ENCODE data around the gene CRAMP1.

DNA sequence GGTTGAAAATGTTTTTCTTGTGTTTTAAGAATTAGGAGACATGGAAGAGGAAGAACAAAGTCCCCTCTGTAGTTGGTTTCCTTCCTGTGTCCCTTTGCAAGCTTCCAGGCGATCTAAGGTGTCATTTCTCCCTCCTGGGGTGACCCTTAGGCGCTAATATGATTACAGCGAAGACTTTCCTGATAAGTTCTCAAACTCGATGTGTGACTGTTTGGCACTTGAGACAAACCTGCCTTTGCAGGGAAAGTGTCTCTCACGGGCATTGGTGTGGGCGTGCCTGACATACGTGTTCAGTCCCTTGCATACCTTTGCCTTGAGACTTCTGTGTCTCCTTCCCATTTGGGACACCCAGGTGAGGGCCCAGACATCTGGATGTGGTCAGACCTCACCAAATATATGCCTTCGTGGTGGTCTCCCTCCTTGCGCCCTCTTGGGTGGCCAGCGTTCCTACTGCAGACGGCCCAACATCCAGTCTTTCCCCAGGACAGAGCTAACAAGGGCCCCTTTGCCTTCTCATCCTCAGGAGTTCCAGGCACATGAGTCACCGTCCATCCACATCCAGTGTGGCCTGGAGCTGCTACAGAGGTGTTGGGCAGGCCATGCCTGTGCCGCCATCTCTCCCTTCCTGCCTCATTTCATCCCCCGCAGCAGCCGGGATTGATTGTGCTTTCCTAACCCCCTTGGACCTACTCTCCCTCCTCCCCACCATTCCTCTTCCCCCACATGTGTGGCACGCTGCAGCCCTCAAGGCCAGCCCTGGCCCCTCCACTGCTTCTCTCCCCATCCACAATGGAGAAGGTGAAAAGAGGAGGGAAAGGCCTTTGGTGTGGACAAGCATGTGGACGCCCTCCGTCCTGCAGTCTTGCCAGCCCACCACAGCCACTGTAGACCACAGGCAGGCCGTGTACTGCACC lies 62.8 kb downstream of the CRAMP1 start:
- TF ChIP-seq POLR2A (IDR thresholded peaks at IDR 0.05; ENCODE audit: control extremely low read depth in 1 of 2, low read depth in 2 of 2, low read length in 2 of 2), result no peak
- TF ChIP-seq, protein P1, sequence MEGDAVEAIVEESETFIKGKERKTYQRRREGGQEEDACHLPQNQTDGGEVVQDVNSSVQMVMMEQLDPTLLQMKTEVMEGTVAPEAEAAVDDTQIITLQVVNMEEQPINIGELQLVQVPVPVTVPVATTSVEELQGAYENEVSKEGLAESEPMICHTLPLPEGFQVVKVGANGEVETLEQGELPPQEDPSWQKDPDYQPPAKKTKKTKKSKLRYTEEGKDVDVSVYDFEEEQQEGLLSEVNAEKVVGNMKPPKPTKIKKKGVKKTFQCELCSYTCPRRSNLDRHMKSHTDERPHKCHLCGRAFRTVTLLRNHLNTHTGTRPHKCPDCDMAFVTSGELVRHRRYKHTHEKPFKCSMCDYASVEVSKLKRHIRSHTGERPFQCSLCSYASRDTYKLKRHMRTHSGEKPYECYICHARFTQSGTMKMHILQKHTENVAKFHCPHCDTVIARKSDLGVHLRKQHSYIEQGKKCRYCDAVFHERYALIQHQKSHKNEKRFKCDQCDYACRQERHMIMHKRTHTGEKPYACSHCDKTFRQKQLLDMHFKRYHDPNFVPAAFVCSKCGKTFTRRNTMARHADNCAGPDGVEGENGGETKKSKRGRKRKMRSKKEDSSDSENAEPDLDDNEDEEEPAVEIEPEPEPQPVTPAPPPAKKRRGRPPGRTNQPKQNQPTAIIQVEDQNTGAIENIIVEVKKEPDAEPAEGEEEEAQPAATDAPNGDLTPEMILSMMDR (IDR thresholded peaks at IDR 0.05; ENCODE audit: control extremely low read depth in 1 of 3, insufficient read depth in 1 of 3, low read depth in 1 of 3, low read length in 3 of 3), result no peak
- TF ChIP-seq, protein P2, sequence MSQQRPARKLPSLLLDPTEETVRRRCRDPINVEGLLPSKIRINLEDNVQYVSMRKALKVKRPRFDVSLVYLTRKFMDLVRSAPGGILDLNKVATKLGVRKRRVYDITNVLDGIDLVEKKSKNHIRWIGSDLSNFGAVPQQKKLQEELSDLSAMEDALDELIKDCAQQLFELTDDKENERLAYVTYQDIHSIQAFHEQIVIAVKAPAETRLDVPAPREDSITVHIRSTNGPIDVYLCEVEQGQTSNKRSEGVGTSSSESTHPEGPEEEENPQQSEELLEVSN (IDR thresholded peaks at IDR 0.05), result no peak
- no peak for TF ChIP-seq PHF8 (conservative IDR thresholded peaks at IDR 0.05; ENCODE audit: low read depth, low read length)
- no peak for TF ChIP-seq ZNF274 (IDR thresholded peaks at IDR 0.05; ENCODE audit: borderline replicate concordance, extremely low read depth, low read length)
- TF ChIP-seq TAF1 (IDR thresholded peaks at IDR 0.05; ENCODE audit: low read depth, low read length), result no peak
- TF ChIP-seq EP300 (IDR thresholded peaks at IDR 0.05; ENCODE audit: borderline replicate concordance in 1 of 2, low read depth in 2 of 2, low read length in 2 of 2), result no peak
- no peak for TF ChIP-seq GABPA (IDR thresholded peaks at IDR 0.05; ENCODE audit: borderline replicate concordance, insufficient read depth, low read length)
- no peak for TF ChIP-seq SIN3A (conservative IDR thresholded peaks at IDR 0.05 in 1 of 2, IDR thresholded peaks at IDR 0.05 in 1 of 2; ENCODE audit: low read depth in 1 of 2, low read length in 2 of 2)
- no peak for TF ChIP-seq ASH2L (IDR thresholded peaks at IDR 0.05; ENCODE audit: low read length)
